ENCODE data around the gene MAGT1.

DNA sequence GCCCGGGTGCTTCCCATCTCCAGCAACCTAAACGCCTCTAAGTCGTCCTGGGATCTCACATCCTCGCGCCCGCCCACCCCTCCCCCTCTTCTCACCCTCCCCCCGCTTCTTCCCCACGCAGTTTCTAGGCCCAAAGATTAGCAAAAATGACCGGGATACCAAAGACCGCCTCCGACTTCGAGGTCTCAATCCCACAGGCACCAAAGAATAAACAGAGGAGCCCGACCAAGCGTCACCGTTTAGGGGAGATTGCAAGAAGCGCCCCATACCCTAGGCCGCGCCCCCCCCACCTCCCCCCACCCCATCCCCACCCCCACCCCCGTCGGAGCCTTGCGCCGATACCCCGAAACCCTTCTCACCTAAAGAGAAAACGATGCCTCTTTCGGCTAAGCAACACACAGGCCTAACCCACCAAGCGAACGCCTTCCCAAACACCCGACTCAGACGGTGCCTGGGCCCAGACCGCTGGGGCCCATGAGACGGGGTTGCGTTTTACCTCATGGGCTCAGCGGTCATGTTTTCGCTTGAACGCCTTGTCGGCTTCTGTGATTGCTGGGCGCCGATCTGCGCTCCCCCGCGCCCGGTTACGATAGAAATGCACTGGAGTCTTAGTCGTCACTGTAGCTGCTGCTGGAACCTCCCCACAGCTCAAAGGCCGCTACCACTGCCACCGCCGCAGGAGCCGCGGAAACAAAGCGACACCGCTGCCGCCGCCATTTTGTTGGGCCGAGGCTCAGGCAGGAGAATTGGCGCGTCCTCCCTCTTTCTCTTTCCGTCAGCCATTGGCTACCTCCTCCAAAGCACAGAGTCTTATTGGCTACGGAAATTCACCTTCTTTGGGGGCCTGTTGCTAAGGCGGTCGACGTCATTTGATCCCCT lies 109.5 kb downstream of the MAGT1 start, which contains the start of gene ATRX:
- TF ChIP-seq POLR2A (IDR thresholded peaks at IDR 0.05), result peak in 1 of 2 donors; percentile 28
- peak; percentile 35 to 70 for TF ChIP-seq POLR2AphosphoS5 (IDR thresholded peaks at IDR 0.05; ENCODE audit: insufficient read depth in 1 of 2, low read depth in 1 of 2)
- TF ChIP-seq, protein P1, sequence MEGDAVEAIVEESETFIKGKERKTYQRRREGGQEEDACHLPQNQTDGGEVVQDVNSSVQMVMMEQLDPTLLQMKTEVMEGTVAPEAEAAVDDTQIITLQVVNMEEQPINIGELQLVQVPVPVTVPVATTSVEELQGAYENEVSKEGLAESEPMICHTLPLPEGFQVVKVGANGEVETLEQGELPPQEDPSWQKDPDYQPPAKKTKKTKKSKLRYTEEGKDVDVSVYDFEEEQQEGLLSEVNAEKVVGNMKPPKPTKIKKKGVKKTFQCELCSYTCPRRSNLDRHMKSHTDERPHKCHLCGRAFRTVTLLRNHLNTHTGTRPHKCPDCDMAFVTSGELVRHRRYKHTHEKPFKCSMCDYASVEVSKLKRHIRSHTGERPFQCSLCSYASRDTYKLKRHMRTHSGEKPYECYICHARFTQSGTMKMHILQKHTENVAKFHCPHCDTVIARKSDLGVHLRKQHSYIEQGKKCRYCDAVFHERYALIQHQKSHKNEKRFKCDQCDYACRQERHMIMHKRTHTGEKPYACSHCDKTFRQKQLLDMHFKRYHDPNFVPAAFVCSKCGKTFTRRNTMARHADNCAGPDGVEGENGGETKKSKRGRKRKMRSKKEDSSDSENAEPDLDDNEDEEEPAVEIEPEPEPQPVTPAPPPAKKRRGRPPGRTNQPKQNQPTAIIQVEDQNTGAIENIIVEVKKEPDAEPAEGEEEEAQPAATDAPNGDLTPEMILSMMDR (IDR thresholded peaks at IDR 0.05), result no peak

Measured in vagina (tissue), 2 donors.